ENCODE data around the gene RBM20. TPM values are rescaled to one million over a fixed set of nuclear protein-coding genes. Genes with fewer than 3 reads are reported as not detected.
"Not testable (repeated sequence)": the region's sequence is repeated elsewhere in the genome, so short reads cannot be mapped to it uniquely, and the experiment has no call there.

Gene RBM20
- total RNA-seq, 1 donor: 1.0 TPM

- H3K27me3 ChIP-seq (ENCODE audit: insufficient read depth, low read length): no peaks in the 10 kb centered on the region
- H3K4me3 ChIP-seq (ENCODE audit: low read length): no peak overlapping the region
- H3K4me1 ChIP-seq (ENCODE audit: insufficient read depth, low read length): no peaks in the 10 kb centered on the region
- no peaks in the 10 kb centered on the region for H3K9me3 ChIP-seq (ENCODE audit: low read depth, low read length)
Observed at GRCh38 chr10:110710621-110711020, 66.5 kb downstream of the RBM20 start.

DNA sequence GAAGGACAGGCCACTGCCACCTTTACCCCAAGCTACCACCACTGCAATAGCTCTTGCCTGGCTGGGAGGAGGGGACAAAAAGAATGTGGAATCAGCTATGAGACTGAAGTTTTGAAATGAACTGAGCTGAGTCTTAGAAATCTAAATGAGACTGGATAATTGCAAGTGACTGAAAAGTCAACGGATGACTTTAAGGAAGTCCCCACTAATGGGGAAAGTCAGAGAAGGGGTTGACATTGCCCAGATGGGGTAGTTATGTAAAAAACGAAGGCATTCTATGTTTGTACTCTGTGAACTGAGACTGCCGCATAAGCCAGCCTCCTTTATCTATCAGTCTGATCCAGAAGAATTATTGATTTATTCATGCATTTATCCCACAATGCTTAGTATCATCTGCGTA, 67.2 kb downstream of the RBM20 start:
- Histone ChIP-seq H3K4me3 (ENCODE audit: low read length) (no peak overlapping the region), H3K9me3 (ENCODE audit: low read depth, low read length) (no peaks in the 10 kb centered on the region), H3K27me3 (ENCODE audit: insufficient read depth, low read length) (no peaks in the 10 kb centered on the region), H3K4me1 (ENCODE audit: insufficient read depth, low read length) (no peaks in the 10 kb centered on the region)

DNA sequence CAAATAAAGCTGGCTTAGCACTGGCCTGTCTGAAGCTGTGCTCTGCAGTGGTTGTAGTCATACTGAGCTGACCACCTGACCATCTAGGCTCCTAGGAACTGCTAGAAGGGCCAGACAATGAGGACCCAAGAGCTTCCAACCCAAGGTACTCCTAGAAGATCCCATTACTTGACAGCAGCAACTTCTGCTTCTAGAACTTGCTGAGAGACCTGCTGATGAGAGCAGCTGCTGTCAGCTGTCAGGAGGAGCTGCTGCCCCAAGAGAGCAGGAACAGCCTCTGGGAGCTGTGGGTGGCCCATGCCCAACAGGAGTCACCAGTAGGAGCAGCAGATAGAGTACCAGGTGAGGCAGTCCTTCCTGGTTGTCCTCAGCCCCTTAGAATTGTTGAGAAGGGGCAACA, 70.2 kb downstream of the RBM20 start:
- Histone ChIP-seq H3K4me1 (ENCODE audit: insufficient read depth, low read length) (peaks cover 20% of the 10 kb centered on the region), H3K4me3 (ENCODE audit: low read length) (no peak overlapping the region), H3K9me3 (ENCODE audit: low read depth, low read length) (no peaks in the 10 kb centered on the region), H3K27me3 (ENCODE audit: insufficient read depth, low read length) (no peaks in the 10 kb centered on the region)

- Histone ChIP-seq H3K9me3 (ENCODE audit: low read depth, low read length) (no peaks in the 10 kb centered on the region), H3K4me3 (ENCODE audit: low read length) (no peak overlapping the region), H3K4me1 (ENCODE audit: insufficient read depth, low read length) (peaks cover 20% of the 10 kb centered on the region), H3K27me3 (ENCODE audit: insufficient read depth, low read length) (no peaks in the 10 kb centered on the region)
Observed at GRCh38 chr10:110717781-110718589, 73.8 kb downstream of the RBM20 start.

- Histone ChIP-seq H3K4me3 (ENCODE audit: low read length) (no peak overlapping the region), H3K4me1 (ENCODE audit: insufficient read depth, low read length) (peaks cover 32% of the 10 kb centered on the region), H3K9me3 (ENCODE audit: low read depth, low read length) (no peaks in the 10 kb centered on the region)
Observed at GRCh38 chr10:110721406-110722038, 77.4 kb downstream of the RBM20 start.

GRCh38 chr10:110723224-110723891, 79.2 kb downstream of the RBM20 start:
- Histone ChIP-seq H3K4me3 (ENCODE audit: low read length) (no peak overlapping the region), H3K9me3 (ENCODE audit: low read depth, low read length) (no peaks in the 10 kb centered on the region), H3K4me1 (ENCODE audit: insufficient read depth, low read length) (peaks cover 16% of the 10 kb centered on the region), H3K27me3 (ENCODE audit: insufficient read depth, low read length) (no peaks in the 10 kb centered on the region)

More at GRCh38 chr10:110721406-110722038, 77.4 kb downstream of the RBM20 start:
- H3K27me3 ChIP-seq (ENCODE audit: insufficient read depth, low read length): no peaks in the 10 kb centered on the region

DNA sequence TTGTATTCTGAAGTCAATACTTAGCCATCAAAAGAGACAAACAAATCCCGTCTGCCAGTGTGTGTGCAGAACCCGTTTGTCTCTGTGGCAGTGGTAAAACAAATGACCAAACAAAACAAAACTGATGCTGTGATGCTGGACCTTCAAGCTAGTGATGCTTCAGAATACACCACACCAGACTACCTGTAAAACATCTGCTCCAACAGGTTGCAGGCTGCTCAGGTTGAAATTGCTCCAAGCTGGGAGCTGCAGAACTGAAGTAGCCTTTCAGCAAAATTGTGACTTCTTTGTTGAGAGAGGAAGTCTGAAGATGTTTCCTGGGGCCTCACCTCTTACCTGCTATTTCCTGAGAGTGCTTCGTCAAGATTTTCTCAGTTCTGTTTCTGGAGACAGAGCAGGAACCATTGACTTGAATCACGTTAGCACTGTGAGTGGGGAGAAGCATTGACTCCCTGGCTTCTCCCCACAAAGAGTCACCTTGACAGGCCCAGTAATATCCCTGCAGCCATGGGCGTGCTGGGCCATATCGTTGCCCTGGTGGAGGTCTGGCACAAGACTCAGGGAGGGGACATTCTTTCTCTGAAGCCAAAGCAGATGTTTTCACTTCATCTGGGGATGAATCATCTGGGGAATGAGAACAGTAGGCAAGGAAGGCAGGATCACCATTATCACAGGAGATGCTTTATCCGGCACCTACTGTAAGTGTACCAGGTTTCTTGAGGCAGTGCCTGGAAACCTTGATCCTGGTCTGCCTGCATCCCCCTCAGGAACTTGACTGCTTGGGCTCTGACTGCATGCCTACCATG, 80.2 kb downstream of the RBM20 start:
- H3K4me1 ChIP-seq (ENCODE audit: insufficient read depth, low read length): peaks cover 12% of the 10 kb centered on the region
- H3K4me3 ChIP-seq (ENCODE audit: low read length): no peak overlapping the region
- no peaks in the 10 kb centered on the region for H3K27me3 ChIP-seq (ENCODE audit: insufficient read depth, low read length)
- H3K9me3 ChIP-seq (ENCODE audit: low read depth, low read length): no peaks in the 10 kb centered on the region

- H3K4me3 ChIP-seq (ENCODE audit: low read length): no peak overlapping the region
- peaks cover 12% of the 10 kb centered on the region for H3K4me1 ChIP-seq (ENCODE audit: insufficient read depth, low read length)
- H3K9me3 ChIP-seq (ENCODE audit: low read depth, low read length): no peaks in the 10 kb centered on the region
- no peaks in the 10 kb centered on the region for H3K27me3 ChIP-seq (ENCODE audit: insufficient read depth, low read length)
Observed at GRCh38 chr10:110724937-110725336, 80.8 kb downstream of the RBM20 start.

DNA sequence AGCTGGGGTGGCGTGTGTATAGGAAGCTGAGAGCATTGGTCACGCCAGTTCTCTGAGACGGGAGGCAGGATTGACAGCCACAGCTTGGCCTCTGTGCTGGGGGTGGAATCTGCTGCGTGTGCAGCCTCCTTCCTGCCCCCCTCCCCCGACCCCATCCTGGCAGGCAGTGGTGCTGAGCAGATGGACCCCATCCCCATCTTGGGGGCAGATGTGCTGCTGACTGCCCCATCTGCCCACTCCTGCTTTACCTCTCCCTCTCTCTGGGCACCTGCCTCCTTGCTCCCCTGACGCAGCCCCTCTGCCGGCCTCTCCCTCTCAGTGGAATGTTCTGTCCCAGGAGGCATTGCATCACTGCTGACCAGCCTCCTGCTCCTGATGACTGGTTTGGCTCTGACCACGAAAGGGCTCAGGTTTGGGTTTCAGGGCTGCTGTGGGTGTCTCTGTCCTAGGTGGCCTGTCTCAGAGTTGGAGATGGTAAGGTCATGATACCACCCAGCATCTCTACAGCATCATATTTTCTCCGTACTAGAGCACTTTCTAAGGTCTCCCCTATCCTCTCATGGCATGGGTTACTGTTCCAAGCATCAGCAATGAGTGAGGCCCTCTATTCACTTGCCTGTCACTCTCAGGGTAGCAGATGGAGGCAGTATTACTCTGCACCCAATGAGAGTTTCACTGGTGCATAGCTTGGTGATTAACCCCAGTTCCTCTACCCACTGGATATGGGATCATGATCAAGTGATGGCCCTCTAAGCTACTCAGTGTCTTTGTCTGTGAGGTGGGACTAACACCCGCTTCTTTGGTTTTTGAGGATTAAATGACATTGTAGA, 81.9 kb downstream of the RBM20 start:
- Histone ChIP-seq H3K27me3 (ENCODE audit: insufficient read depth, low read length) (no peaks in the 10 kb centered on the region), H3K4me3 (ENCODE audit: low read length) (no peak overlapping the region), H3K4me1 (ENCODE audit: insufficient read depth, low read length) (peaks cover 12% of the 10 kb centered on the region), H3K9me3 (ENCODE audit: low read depth, low read length) (no peaks in the 10 kb centered on the region)

GRCh38 chr10:110727785-110728184, 83.6 kb downstream of the RBM20 start:
- not testable (repeated sequence) for H3K4me3 ChIP-seq (ENCODE audit: low read length); H3K9me3 ChIP-seq (ENCODE audit: low read depth, low read length); H3K27me3 ChIP-seq (ENCODE audit: insufficient read depth, low read length)
- peaks cover 12% of the 10 kb centered on the region for H3K4me1 ChIP-seq (ENCODE audit: insufficient read depth, low read length)

GRCh38 chr10:110730345-110731050, 86.4 kb downstream of the RBM20 start:
- H3K4me1 ChIP-seq (ENCODE audit: insufficient read depth, low read length): no peaks in the 10 kb centered on the region
- peaks cover 24% of the 10 kb centered on the region for H3K27me3 ChIP-seq (ENCODE audit: insufficient read depth, low read length)
- no peaks in the 10 kb centered on the region for H3K9me3 ChIP-seq (ENCODE audit: low read depth, low read length)
- no peak overlapping the region for H3K4me3 ChIP-seq (ENCODE audit: low read length)

GRCh38 chr10:110733218-110733952, 89.2 kb downstream of the RBM20 start:
- H3K4me1 ChIP-seq (ENCODE audit: insufficient read depth, low read length): no peaks in the 10 kb centered on the region
- no peak overlapping the region for H3K4me3 ChIP-seq (ENCODE audit: low read length)
- peaks cover 24% of the 10 kb centered on the region for H3K27me3 ChIP-seq (ENCODE audit: insufficient read depth, low read length)
- H3K9me3 ChIP-seq (ENCODE audit: low read depth, low read length): no peaks in the 10 kb centered on the region

- Histone ChIP-seq H3K9me3 (ENCODE audit: low read depth, low read length) (no peaks in the 10 kb centered on the region), H3K4me3 (ENCODE audit: low read length) (no peak overlapping the region), H3K4me1 (ENCODE audit: insufficient read depth, low read length) (peaks cover 13% of the 10 kb centered on the region), H3K27me3 (ENCODE audit: insufficient read depth, low read length) (peaks cover 24% of the 10 kb centered on the region)
Observed at GRCh38 chr10:110735620-110736027, 91.5 kb downstream of the RBM20 start.
